ENCODE measurements around the gene CACNA1H. TPM values are rescaled to one million over a fixed set of nuclear protein-coding genes. Genes with fewer than 3 reads are reported as not detected.

CACNA1H gene
- total and polyA plus RNA-seq, 2 of the 4 experiments (the other 2 are of a cell fraction): 1.6 to 5.8 TPM

GRCh38 chr16:1127971-1128715 lies 24.8 kb upstream of the CACNA1H start:
- ChIA-PET POLR2A (ENCODE audit: unreplicated experiment) (no interaction called here), CTCF (no interaction called here)
- no peak for DNase-seq
- intact Hi-C loops (cut with micrococcal nuclease) (no loop called here), dilution Hi-C loops (cut with HindIII; ENCODE audit: low sequenced_read_pairs, unreplicated experiment) (no loop called here), in situ Hi-C loops (cut with MboI; ENCODE audit: low sequenced_read_pairs) (no loop called here)
- Histone ChIP-seq H2BK120ac (ENCODE audit: low read depth, low read length) (no peak overlapping the region), H4K8ac (ENCODE audit: low read depth in 2 of 2, low read length in 2 of 2) (no peak overlapping the region), H2AFZ (replicated peaks; ENCODE audit: low read length, poor library complexity) (no peak overlapping the region), H3K4me1 (ENCODE audit: control insufficient read depth, insufficient read depth, low read length) (peaks cover 2% of the 10 kb centered on the region; the same call in 1 of the 2 replicates), H3K27ac (ENCODE audit: insufficient read depth, low read length) (no peak overlapping the region), H3K27me3 (ENCODE audit: control insufficient read depth, insufficient read depth, low read length) (peaks cover 3% of the 10 kb centered on the region; the same call in 1 of the 2 replicates), H2BK20ac (ENCODE audit: low read depth, low read length) (no peak overlapping the region), H4K5ac (ENCODE audit: low read depth, low read length) (no peak overlapping the region), H3K4me2 (ENCODE audit: low read depth, low read length) (no peak overlapping the region), H3K9me3 (ENCODE audit: control insufficient read depth, insufficient read depth, low read length) (no peaks in the 10 kb centered on the region), H4K91ac (ENCODE audit: insufficient read depth, low read depth, low read length) (no peak overlapping the region), H3K18ac (ENCODE audit: low read depth, low read length) (no peak overlapping the region), H2BK15ac (ENCODE audit: low read depth, low read length) (no peak overlapping the region), H3K36me3 (ENCODE audit: control insufficient read depth, insufficient read depth, low read length) (no peaks in the 10 kb centered on the region), H2BK5ac (ENCODE audit: low read depth, low read length, poor library complexity, severe bottlenecking) (no peak overlapping the region), H3K4ac (ENCODE audit: low read depth, low read length) (no peak overlapping the region), H3K9ac (ENCODE audit: low read depth, low read length) (no peak overlapping the region), H3K56ac (ENCODE audit: extremely low read depth, insufficient read depth, low read length) (no peak overlapping the region), H2AK5ac (ENCODE audit: low read depth, low read length) (no peak overlapping the region), H3K4me3 (ENCODE audit: insufficient read depth, low read depth, low read length) (no peak overlapping the region), H3K79me1 (ENCODE audit: low read depth in 1 of 2, low read length in 2 of 2) (no peaks in the 10 kb centered on the region), H2AK9ac (replicated peaks; ENCODE audit: low read depth, low read length, poor library complexity) (no peak overlapping the region), H3K9me1 (ENCODE audit: insufficient read depth, low read length) (no peaks in the 10 kb centered on the region), H3K14ac (replicated peaks; ENCODE audit: low read depth, low read length) (no peak overlapping the region), H4K20me1 (ENCODE audit: insufficient read depth, low read length) (no peaks in the 10 kb centered on the region), H3K23ac (ENCODE audit: low read depth, low read length) (no peak overlapping the region)
- ATAC-seq (ENCODE audit: low read depth): no peak
- no TSS peak for BruUV-seq (replicated peaks)
- WGBS, 2 experiments (ENCODE audit: extremely low coverage in 2 of 2, insufficient read length in 1 of 2): 81% methylated on average over 12 of the region's 31 CpGs; no CpG with 5 or more reads in 1 of the 2 experiments
- TF ChIP-seq BHLHE40 (IDR thresholded peaks at IDR 0.05; ENCODE audit: low read depth, low read length) (no peak), MAZ (IDR thresholded peaks at IDR 0.05; ENCODE audit: borderline replicate concordance, low read depth, low read length) (no peak), NFE2L2 (IDR thresholded peaks at IDR 0.05; ENCODE audit: low read depth, low read length) (no peak), CTCF (conservative IDR thresholded peaks at IDR 0.05; ENCODE audit: low read depth, low read length) (no peak), RFX5 (IDR thresholded peaks at IDR 0.05; ENCODE audit: low read depth, low read length) (no peak), SMC3 (IDR thresholded peaks at IDR 0.05; ENCODE audit: low read depth, low read length) (no peak), CHD1 (IDR thresholded peaks at IDR 0.05; ENCODE audit: low read depth, low read length) (no peak), POLR2A (IDR thresholded peaks at IDR 0.05; ENCODE audit: low read depth, low read length) (no peak), MXI1 (IDR thresholded peaks at IDR 0.05; ENCODE audit: borderline replicate concordance, low read depth, low read length) (no peak), MAFK (IDR thresholded peaks at IDR 0.05; ENCODE audit: low read depth, low read length) (no peak), FOS (IDR thresholded peaks at IDR 0.05; ENCODE audit: low read depth, low read length) (no peak), USF2 (IDR thresholded peaks at IDR 0.05; ENCODE audit: low read depth, low read length) (no peak), CEBPB (IDR thresholded peaks at IDR 0.05; ENCODE audit: low read depth, low read length) (no peak)
- TF ChIP-seq, protein P1, sequence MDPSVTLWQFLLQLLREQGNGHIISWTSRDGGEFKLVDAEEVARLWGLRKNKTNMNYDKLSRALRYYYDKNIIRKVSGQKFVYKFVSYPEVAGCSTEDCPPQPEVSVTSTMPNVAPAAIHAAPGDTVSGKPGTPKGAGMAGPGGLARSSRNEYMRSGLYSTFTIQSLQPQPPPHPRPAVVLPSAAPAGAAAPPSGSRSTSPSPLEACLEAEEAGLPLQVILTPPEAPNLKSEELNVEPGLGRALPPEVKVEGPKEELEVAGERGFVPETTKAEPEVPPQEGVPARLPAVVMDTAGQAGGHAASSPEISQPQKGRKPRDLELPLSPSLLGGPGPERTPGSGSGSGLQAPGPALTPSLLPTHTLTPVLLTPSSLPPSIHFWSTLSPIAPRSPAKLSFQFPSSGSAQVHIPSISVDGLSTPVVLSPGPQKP (IDR thresholded peaks at IDR 0.05; ENCODE audit: borderline replicate concordance, low read depth, low read length): no peak
